NCI-H526 (cell line): ENCODE results near the gene MYF6.
"Not testable (repeated sequence)": the region's sequence is repeated elsewhere in the genome, so short reads cannot be mapped to it uniquely, and the experiment has no call there.

Experiments
- DNase-seq, 2 experiments: peaks; one replicate each; lab custom pipeline; 2025; lab: John Stamatoyannopoulos, UW

MYF6 gene

GRCh38 chr12:80707126-80707829 is at the start of gene MYF6:
Gene MYF6, plus strand, starts transcription at chr12:80707634. Its CDS starts 86 bp downstream, at chr12:80707720.
- DNase-seq = no peak

GRCh38 chr12:80659512-80660063 is 47.8 kb upstream of the MYF6 start:
- DNase-seq = no peak

DNA sequence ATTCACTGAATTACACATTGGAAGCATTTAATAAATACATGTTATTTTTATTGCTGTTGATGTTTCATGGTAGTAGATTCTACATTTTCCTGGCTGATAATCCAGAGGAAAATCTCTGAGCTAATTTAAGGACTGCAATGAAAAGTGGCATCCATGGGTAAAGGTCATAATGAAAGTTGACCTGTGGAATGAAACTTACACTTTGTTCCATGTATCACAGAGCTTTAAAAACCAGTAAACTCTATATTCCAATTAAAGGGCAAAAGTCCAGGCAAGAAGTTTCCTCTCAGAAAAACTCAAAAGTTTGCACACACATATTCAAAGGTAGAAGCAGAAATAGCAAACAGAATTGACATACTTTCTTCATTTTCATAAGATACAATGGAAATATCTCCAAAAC is 44.8 kb upstream of the MYF6 start:
- no peak for DNase-seq

DNA sequence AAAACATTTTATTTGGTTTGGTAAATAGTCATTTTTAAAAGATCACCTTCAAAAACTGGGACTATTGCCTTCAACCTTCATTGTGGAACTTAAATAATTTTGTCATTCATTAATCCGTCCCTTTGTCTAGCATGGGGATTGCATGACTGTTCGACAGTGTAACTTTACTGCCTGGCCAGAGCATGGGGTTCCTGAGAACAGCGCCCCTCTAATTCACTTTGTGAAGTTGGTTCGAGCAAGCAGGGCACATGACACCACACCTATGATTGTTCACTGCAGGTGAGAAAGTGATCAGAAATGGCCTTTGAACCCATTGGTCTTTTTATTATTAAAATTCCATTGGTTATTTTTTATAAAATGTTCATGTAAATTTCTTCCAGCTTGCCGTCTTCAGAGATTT is 37.2 kb upstream of the MYF6 start:
- no peak for DNase-seq

- DNase-seq = not testable (repeated sequence)
These were observed 31.3 kb upstream of the MYF6 start for GRCh38 chr12:80676042-80676636.

DNA sequence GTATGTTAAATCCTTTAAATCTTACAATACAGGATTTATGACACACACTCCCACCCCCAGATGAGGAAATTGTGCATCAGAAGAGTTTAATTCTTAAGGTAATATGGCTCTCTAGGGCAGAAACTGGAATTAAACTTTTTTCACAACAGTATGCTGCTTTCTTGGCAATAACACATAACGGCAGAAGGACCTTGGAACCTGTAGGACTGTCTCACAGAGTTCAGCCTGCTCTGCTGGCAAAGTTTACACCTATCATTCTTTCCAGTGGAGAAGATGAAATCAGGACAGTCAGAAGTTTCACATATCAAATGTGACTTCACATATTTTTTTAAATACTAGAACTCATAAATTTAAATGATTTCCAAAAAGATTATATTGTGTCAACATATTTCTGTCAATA is 30.6 kb upstream of the MYF6 start:
- DNase-seq = no peak

GRCh38 chr12:80677994-80678393 is 29.4 kb upstream of the MYF6 start:
- DNase-seq = no peak

- no peak for DNase-seq
These were observed 27.9 kb upstream of the MYF6 start for GRCh38 chr12:80679346-80680131.

GRCh38 chr12:80681287-80681686 is 26.1 kb upstream of the MYF6 start:
- DNase-seq = no peak

GRCh38 chr12:80681786-80682185 is 25.6 kb upstream of the MYF6 start:
- no peak for DNase-seq

DNA sequence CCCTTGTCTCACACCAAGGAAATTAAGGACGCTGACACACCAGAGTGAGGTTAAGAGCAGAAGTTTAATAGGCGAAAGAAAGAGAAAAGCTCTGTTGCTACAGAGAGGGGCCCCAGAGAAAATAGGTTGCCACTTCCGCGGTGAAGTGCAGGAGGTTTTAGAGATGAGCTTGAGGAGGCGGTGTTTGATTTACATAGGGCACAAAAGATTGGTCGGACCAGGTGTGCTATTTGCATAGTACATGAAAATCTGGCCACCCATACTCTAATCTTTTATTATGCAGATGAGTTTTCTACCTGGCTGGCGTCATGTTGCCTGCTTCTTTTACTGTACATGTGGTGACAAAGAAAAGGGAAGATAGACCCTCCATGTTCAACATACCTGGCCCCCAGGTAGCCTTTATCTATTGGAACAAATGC is 23.3 kb upstream of the MYF6 start:
- peak; percentile 52 to 64 for DNase-seq

DNA sequence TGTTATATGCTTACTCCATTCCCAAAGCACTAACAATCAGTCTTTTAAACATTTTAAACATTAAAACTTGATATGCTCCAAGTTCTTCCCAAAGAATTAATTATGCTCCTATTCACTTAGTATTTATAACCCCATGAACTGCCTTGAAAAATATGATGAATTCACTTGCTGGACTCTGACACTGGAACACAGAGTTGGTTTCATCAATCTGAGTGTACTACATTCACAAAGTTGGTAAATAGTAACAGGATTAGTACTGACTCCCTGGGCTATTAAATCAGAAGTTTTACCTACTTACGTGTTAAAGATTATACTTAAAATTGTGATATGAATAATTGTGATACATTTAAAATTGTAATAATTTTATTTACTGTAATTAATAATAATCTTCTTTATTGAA is 17.3 kb upstream of the MYF6 start:
- DNase-seq = no peak

DNA sequence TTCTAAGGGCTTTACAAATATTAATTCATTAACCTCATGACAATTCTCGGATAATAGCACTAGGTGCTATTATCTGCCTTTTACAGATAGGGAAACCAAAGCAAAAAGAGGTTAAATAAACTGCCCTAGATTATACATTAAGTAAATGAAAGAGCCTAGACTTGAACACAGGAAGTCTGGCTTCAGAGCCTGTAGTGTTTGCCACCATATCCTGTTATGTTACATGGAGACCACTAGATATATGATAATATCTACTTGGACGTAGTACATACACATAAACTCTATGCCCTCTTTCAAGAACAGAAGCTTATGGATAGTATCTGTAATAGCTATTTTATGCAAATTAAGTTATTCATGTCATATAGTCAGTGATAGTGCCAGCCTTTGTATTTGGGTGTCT is 16.9 kb upstream of the MYF6 start:
- peak in 1 of 2 experiments; percentile 26 for DNase-seq

GRCh38 chr12:80692114-80692513 is 15.3 kb upstream of the MYF6 start:
- no peak for DNase-seq

DNA sequence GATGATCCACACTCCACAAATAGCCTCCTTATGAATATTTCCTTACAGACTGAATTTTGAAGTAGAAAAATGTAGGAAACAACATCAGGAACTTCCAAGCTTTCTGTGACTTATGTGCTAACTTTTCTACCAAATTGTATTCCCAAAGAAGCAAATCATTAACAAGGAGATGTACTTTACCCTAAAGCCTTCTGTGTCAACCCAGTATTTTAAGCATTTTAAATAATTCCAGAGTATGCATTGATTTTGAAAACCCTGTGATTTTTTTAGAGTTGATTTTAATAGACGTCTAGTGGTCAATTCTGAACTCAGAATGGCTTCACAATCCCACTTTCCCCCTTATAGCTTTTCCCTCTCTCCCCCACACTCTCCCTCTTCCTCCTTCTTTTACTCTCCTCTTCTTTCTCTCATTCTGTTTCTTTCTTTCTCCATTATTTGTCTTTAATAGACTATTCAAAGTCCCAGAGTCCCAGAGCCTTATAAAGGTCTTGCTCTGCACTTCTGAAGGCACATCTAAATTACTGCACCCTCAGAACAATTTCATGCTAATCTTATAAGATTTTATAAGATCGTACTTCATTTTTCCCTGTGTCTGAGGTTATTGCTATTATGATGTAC is 10.1 kb upstream of the MYF6 start:
- no peak for DNase-seq

- no peak for DNase-seq
These were observed 9.2 kb upstream of the MYF6 start for GRCh38 chr12:80698256-80698655.

DNA sequence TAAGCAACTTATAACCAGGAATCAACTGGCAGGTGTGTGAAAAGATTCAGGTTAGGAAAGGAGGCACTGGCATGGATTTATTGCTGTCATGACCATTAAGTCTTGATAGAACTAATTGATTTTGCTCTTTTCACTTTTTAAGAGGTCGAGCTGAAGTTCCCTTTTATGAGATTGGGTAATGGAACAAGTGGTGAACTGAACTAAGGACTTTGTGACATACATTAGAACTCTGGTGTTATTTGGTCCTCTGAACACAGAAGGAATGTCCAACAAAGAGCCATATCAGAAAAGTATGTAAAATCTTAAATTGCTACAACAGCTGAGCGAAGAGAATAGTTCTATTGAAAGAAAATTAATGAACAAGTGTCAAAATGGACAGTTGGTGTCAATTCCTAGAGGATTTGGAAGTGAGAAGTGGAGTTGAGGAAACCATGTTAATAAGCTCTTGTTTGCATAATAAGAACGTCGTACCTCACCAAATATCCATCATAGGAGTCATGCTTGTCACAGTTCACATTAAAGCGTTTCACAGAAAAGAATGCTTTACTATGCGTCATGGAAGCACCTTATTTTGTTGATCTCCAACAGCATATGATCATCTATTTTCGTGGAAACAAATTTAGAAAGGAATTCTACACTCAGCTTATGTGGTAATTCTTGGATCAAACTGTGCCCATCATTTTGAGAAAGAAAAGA is 8.4 kb upstream of the MYF6 start:
- no peak for DNase-seq

- DNase-seq = no peak
These were observed 7.1 kb upstream of the MYF6 start for GRCh38 chr12:80700327-80700726.

GRCh38 chr12:80701388-80701787 is 6.0 kb upstream of the MYF6 start:
- no peak for DNase-seq

- DNase-seq = peak; percentile 4 to 52
These were observed 4.3 kb upstream of the MYF6 start for GRCh38 chr12:80702889-80703805.

GRCh38 chr12:80704420-80704819 is 3.0 kb upstream of the MYF6 start:
- no peak for DNase-seq
